Natural killer cell treated with Interleukin-12 subunit alpha and Interleukin-12 subunit beta and Interleukin-15 and Interleukin-18, amount 100 ng/mL, for 72 hours (primary cell): Measurements from ENCODE around the gene PRKG1. TPM values are rescaled to one million over a fixed set of nuclear protein-coding genes. Genes with fewer than 3 reads are reported as not detected.
"Not testable (repeated sequence)": the region's sequence is repeated elsewhere in the genome, so short reads cannot be mapped to it uniquely, and the experiment has no call there.

Source experiments
- ATAC-seq, 2 donors: fragments of 150-1000 bp; cut with Tn5 transposase in 1 of 2; sonication (Bioruptor Pico), chemical (Tn5 transposase) in 1 of 2; 2 replicates each; pipeline ENCODE4 v1.10.0; 2021
- DNase-seq: peaks from one replicate; pipeline ENCODE4 v3.0.0; 2022; ENCODE audit warnings: low spot score
- H3K27ac Mint-ChIP-seq, 2 donors: 1 replicate in 1 of 2; 2 replicates in 1 of 2; pipeline ENCODE4 v1.8.0; 2022; ENCODE audit warnings: mixed read lengths in 2 of 2, mild to moderate bottlenecking in 1 of 2, moderate library complexity in 1 of 2
- H3K27me3 Mint-ChIP-seq, 2 donors: 1 replicate in 1 of 2; 2 replicates in 1 of 2; pipeline ENCODE4 v1.8.0; 2022; ENCODE audit warnings: mixed read lengths in 2 of 2
- H3K36me3 Mint-ChIP-seq: one replicate; pipeline ENCODE4 v1.8.0; 2022; ENCODE audit warnings: mixed read lengths
- H3K4me1 Mint-ChIP-seq, 2 donors: 1 replicate in 1 of 2; 2 replicates in 1 of 2; pipeline ENCODE4 v1.8.0; 2022; ENCODE audit warnings: low read depth in 2 of 2, mixed read lengths in 2 of 2, mild to moderate bottlenecking in 1 of 2
- H3K4me3 Mint-ChIP-seq: one replicate; pipeline ENCODE4 v1.8.0; 2022; ENCODE audit warnings: mixed read lengths
- H3K9me3 Mint-ChIP-seq: 2 replicates; pipeline ENCODE4 v1.8.0; 2022; ENCODE audit warnings: mixed read lengths
- total RNA-seq, 2 donors: library from RNA; stranded (reverse); gene quantifications; one replicate each; pipeline ENCODE4 v1.2.3, GENCODE V29; 2022

PRKG1 gene
- total RNA-seq, 2 donors from 2014 or later, result 0.10 TPM; not detected in 1

DNA sequence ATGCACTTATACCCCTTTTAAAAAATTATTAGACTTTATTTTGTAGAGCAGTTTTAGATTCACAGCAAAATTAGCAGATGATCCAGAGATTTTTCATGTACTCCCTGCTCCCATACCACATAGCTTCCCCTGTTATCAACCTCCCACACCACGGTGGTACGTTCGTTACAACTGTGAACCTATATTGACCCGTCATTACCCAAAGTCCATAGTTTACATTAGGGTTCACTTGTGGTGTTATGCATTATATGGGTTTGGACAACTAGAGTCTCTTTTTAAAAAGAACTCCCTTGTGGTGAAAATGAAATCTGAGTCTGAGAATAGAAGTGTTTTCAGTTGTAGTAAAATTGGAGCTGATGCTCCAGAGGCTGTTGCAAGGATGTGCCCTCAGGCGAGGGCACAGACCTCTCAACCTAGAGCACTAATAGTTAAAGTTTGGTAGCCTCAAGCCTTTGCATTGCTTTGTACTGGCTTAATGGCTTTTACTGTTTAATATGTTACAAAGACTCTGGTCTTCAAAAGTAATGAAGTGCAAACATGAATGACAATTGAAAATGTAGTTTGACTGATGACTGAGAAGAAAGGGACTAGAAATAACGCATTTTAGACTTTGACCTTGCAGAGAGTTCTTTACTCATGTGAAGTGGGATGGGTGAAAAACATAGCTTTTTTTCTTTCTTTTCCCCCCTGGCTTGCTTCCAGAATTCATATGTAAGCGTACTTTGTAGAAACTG lies 655.7 kb downstream of the PRKG1 start:
- no peaks in the 10 kb centered on the region for H3K36me3 Mint-ChIP-seq
- no peaks in the 10 kb centered on the region for H3K9me3 Mint-ChIP-seq
- H3K4me1 Mint-ChIP-seq, result no peaks in the 10 kb centered on the region
- no peak overlapping the region for H3K27ac Mint-ChIP-seq
- H3K4me3 Mint-ChIP-seq, result no peak overlapping the region
- ATAC-seq (no peak), DNase-seq (no peak)
- H3K27me3 Mint-ChIP-seq, result peaks cover 2 to 8% of the 10 kb centered on the region in 2 donors

DNA sequence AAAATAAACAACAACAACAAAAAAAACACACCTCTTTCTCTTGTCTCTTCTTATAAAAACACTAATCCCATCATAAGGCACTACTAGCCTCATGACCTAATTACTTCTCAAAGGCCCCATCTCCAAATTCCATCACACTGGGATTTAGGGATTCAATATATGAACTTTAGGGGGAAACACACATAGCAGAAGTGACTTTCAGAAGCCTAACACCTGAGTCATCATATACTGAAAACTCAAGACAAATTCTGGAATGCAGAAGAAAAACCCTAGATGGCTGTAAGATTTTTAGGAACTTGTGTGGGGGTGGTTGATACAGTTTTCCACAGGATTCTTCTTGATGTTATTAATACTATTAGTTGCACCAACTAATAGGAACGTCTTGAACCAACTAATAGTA lies 658.8 kb downstream of the PRKG1 start:
- ATAC-seq, result no peak
- Mint-ChIP-seq H3K27ac (no peak overlapping the region), H3K36me3 (no peaks in the 10 kb centered on the region), H3K4me3 (no peak overlapping the region), H3K27me3 (peaks cover 6 to 15% of the 10 kb centered on the region in 2 donors), H3K4me1 (no peaks in the 10 kb centered on the region), H3K9me3 (no peaks in the 10 kb centered on the region)
- no peak for DNase-seq

- Mint-ChIP-seq H3K36me3 (no peaks in the 10 kb centered on the region), H3K9me3 (no peaks in the 10 kb centered on the region), H3K4me1 (no peaks in the 10 kb centered on the region), H3K27ac (no peak overlapping the region), H3K27me3 (peaks cover 2 to 12% of the 10 kb centered on the region in 2 donors), H3K4me3 (no peak overlapping the region)
- no peak for DNase-seq
- ATAC-seq, result no peak
Measured at GRCh38 chr10:51743146-51743545, 668.9 kb downstream of the PRKG1 start.

DNA sequence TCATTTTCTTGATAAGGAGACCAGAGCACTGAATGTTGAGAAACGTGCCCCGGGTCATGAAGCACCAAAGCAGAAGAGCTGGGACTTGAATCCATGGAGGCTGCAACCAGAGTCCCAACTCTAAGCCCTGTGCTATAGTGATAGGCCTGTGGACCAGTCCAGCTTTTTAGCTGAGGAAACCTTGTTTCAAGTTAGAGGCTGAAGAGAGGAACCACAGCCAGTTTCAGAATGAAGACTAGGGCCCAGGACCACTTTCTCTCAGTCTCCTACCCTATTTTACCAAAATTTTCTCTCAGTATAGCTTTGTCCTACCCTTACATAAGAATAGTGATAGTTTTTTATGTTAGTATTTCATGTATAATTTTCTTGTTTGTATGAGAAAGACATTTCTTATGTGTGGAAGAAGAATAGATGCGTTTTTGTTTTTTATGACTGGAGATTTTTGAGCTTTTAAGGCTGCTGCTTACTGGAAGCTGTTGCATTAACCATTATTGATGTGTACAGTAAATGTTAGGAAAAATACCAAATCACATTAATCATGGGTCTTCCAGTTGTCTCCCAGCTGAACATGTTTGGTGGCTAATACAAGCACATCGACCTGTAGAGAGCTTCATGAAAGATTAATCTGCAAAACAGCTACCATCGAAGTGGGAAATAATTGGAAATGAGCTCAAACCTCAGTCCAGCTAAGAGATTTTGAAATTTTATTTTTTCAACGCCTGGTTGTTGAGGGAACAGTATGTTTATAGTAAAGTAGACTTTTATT lies 670.1 kb downstream of the PRKG1 start:
- no peak for ATAC-seq
- Mint-ChIP-seq H3K27me3 (peaks cover 2 to 12% of the 10 kb centered on the region in 2 donors), H3K36me3 (no peaks in the 10 kb centered on the region)

GRCh38 chr10:51745397-51745796 lies 671.1 kb downstream of the PRKG1 start:
- ATAC-seq (no peak), DNase-seq (no peak)
- Mint-ChIP-seq H3K4me3 (no peak overlapping the region), H3K36me3 (no peaks in the 10 kb centered on the region), H3K9me3 (no peaks in the 10 kb centered on the region), H3K4me1 (no peaks in the 10 kb centered on the region), H3K27me3 (peaks cover 2 to 12% of the 10 kb centered on the region in 2 donors), H3K27ac (no peak overlapping the region)

More for the DNA sequence above, 670.1 kb downstream of the PRKG1 start:
- Mint-ChIP-seq H3K4me1 (no peaks in the 10 kb centered on the region), H3K4me3 (no peak overlapping the region), H3K9me3 (no peaks in the 10 kb centered on the region), H3K27ac (no peak overlapping the region)
- no peak for DNase-seq

GRCh38 chr10:51747216-51747615 lies 672.9 kb downstream of the PRKG1 start:
- DNase-seq (no peak), ATAC-seq (no peak)
- Mint-ChIP-seq H3K27me3 (peaks cover 2 to 7% of the 10 kb centered on the region in 2 donors), H3K4me3 (no peak overlapping the region), H3K27ac (peak overlapping the region in 1 of 2 donors; percentile 26), H3K9me3 (no peaks in the 10 kb centered on the region), H3K36me3 (no peaks in the 10 kb centered on the region), H3K4me1 (no peaks in the 10 kb centered on the region)

DNA sequence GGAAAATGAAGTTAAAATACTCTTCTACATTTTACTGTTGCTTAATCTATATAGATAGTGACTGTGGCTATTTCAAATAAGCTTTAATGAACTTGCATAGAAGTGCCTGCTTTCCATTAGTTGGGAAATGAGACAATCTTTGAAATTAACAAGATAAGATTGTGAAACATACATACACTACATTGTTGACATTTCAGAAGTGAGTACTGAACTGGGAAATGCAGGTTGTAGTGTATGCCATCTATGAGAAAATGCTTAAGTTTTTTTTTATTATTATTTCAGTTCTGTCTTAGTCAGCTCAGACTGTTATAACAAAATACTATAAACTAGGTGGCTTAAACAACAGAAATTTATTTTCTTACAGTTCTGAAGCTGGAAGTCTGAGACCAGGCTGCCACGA lies 674.7 kb downstream of the PRKG1 start:
- DNase-seq, result no peak
- H3K27me3 Mint-ChIP-seq, result peaks cover 2 to 4% of the 10 kb centered on the region in 2 donors
- H3K36me3 Mint-ChIP-seq, result no peaks in the 10 kb centered on the region
- H3K4me3 Mint-ChIP-seq, result no peak overlapping the region
- no peaks in the 10 kb centered on the region for H3K4me1 Mint-ChIP-seq
- ATAC-seq, result no peak
- H3K27ac Mint-ChIP-seq, result no peak overlapping the region
- H3K9me3 Mint-ChIP-seq, result peaks cover 2% of the 10 kb centered on the region

DNA sequence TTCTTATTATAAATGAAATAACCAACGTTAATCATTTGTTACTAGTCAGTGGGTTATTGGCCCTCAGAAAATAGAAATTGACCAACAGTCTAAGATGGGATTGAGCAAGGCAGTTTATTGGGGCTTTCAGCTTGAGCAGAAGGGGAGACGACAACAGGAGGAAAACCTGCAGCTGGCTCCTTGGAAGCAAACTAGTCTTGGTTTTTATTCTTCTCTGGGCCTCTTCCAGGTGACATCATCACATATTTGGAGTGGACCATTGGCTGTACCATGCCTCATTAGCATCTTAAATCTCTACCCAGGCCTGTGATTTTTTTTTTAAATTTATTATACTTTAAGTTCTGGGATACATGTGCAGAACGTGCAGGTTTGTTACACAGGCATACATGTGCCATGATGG lies 684.1 kb downstream of the PRKG1 start:
- Mint-ChIP-seq H3K9me3 (peaks cover 4% of the 10 kb centered on the region), H3K4me1 (no peaks in the 10 kb centered on the region), H3K27ac (no peak overlapping the region), H3K27me3 (peaks cover 5 to 8% of the 10 kb centered on the region in 2 donors), H3K36me3 (no peaks in the 10 kb centered on the region), H3K4me3 (no peak overlapping the region)
- DNase-seq (no peak), ATAC-seq (no peak)

GRCh38 chr10:51758838-51759237 lies 684.6 kb downstream of the PRKG1 start:
- H3K4me3 Mint-ChIP-seq, H3K27ac Mint-ChIP-seq, H3K27me3 Mint-ChIP-seq, H3K36me3 Mint-ChIP-seq, DNase-seq, H3K9me3 Mint-ChIP-seq, ATAC-seq, H3K4me1 Mint-ChIP-seq: not testable (repeated sequence)

DNA sequence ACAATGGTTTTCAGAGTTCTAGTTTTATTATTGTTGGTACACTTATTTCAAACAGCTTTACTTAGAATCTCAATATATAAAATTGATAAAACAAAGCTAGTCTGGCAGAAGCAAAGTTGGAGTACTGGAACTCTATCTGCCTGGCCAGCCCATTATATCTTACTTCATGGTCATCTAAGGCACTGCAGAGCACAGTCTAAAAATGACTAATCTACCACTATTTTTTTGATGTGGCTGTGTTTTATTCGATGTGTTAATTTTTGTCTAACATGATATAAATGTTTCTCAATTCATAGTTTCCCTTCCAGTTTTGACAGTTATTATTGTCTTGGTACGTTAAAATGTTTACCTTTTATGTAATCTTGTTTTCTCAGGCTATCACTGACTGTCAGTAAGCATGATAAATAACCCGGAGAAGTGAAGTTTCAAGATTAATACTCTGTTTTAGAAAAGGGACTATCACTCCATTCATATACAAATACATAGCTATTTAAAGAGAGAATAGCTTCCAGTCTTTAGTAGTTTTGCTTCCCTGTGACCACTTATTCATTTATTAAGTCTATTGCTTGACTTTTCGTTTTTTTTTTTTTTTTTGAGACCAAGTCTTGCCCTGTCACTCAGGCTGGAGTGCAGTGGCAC lies 685.7 kb downstream of the PRKG1 start:
- DNase-seq, result no peak
- Mint-ChIP-seq H3K27ac (no peak overlapping the region), H3K9me3 (no peaks in the 10 kb centered on the region), H3K27me3 (no peaks in the 10 kb centered on the region), H3K4me3 (no peak overlapping the region), H3K36me3 (no peaks in the 10 kb centered on the region), H3K4me1 (no peaks in the 10 kb centered on the region)
- no peak for ATAC-seq

DNA sequence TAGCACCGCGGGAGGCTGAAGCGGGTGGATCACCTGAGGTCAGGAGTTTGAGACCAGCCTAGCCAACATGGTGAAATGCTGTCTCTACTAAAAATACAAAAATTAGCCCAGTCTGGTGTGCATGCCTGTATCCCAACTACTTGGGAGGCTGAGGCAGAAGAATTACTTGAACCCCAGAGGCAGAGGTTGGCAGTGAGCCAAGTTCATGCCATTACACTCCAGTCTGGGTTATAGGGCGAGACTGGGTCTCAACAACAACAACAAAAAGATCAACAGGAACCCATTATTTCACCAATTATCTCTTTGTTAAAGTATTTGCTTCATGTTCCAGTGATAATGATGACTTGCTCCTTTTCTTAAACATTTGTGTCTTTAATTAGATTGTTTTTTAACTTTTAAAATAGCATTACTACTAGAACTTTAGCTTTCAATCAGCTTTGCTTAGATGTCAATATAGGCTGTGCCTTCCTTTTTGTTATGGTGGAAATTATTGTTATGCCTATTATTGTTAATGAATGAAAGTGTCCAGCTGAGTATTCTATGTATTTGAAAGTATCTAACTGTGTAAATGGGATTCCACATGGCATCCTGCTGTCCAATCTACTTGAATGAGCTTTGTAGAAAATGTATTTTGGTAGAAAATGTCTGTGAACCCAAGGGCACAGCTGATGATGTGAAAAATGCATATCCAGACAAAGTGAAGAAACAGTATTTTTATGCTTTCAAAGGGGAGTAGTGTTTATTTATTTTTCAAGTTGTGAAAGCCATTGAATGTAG lies 686.8 kb downstream of the PRKG1 start:
- Mint-ChIP-seq H3K9me3 (peaks cover 2% of the 10 kb centered on the region), H3K27ac (no peak overlapping the region), H3K4me1 (no peaks in the 10 kb centered on the region), H3K27me3 (no peaks in the 10 kb centered on the region), H3K4me3 (no peak overlapping the region), H3K36me3 (no peaks in the 10 kb centered on the region)
- DNase-seq (no peak), ATAC-seq (no peak)

DNA sequence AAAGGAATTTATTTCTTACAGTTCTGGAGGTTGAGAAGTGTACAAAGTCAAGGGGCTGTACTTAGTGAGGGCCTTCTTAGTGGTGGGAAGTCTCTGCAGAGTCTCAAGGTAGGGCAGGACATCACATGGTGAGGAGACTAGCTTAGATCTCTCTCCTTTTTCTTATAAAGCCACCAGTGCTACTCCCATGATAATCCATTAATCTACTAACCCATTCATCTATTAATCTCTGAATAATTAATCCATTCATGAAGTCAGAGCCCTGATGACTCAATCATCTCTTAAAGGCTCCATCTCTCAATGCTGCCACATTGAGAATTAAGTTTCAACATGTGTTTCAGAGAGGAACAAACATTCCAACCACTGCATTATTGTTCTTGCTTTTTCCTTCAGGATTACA lies 689.5 kb downstream of the PRKG1 start:
- no peak for DNase-seq
- H3K27me3 Mint-ChIP-seq, result peaks cover 0 to 8% of the 10 kb centered on the region in 2 donors
- no peak overlapping the region for H3K27ac Mint-ChIP-seq
- no peaks in the 10 kb centered on the region for H3K36me3 Mint-ChIP-seq
- H3K4me3 Mint-ChIP-seq, result no peak overlapping the region
- peaks cover 10% of the 10 kb centered on the region for H3K9me3 Mint-ChIP-seq
- H3K4me1 Mint-ChIP-seq, result no peaks in the 10 kb centered on the region
- no peak for ATAC-seq

DNA sequence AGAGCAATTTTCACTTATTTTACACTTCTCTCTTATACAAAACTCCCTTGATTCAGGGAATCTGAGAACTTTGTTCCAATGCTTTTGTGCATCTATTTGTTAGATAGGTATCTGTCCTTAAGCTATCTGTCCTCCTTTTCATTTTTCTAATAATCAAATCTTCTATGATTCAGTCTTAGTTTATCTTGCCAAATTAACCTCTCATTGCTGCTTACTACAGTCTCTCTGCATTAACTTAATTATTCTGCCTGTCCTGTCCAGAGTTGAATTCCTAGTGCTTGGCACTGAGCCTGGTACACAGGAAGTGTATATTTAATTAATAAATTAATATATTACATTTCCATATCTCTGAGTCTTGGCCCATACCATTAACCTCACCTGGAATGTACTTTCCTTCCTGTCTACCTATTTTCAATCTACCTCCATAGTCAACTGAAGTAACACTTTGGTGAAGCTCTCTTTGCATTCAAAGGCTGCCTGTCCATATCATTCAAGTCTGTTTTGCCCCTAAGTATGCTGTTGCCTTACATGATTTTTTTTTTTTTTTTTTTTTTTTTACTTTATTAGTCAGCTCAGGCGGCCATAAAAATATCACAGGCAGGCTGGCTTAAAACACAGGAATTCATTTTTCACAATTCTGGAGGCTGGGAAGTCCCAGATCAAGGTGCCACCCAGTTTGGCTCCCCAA lies 691.1 kb downstream of the PRKG1 start:
- ATAC-seq (no peak), DNase-seq (no peak)
- no peak overlapping the region for H3K4me3 Mint-ChIP-seq
- H3K27me3 Mint-ChIP-seq, result peaks cover 0 to 8% of the 10 kb centered on the region in 2 donors
- peaks cover 10% of the 10 kb centered on the region for H3K9me3 Mint-ChIP-seq
- H3K27ac Mint-ChIP-seq, result no peak overlapping the region
- no peaks in the 10 kb centered on the region for H3K4me1 Mint-ChIP-seq
- H3K36me3 Mint-ChIP-seq, result no peaks in the 10 kb centered on the region
